Keratinocyte (primary cell): ENCODE data around the gene SMARCA2. TPM values are rescaled to one million over a fixed set of nuclear protein-coding genes. Genes with fewer than 3 reads are reported as not detected.

Experiments used
- DNase-seq: peaks from one replicate; pipeline ENCODE4 v3.0.0-alpha.2; 2011; ENCODE audit warnings: low read depth, missing footprints, low spot score
- FAIRE-seq: peaks from 2 replicates; lab custom pipeline; 2011; peaks lifted over from hg19 to GRCh38; lab: Jason Lieb, UNC
- H2AFZ ChIP-seq: 2 replicates; pipeline ENCODE4 v1.6.0; 2012; ENCODE audit warnings: low read length, control low read depth, inconsistent platforms; ENCODE audit not compliant: control insufficient read depth
- H3K27ac ChIP-seq: 2 replicates; pipeline ENCODE4 v1.5.1; 2011; ENCODE audit warnings: low read length; ENCODE audit not compliant: control insufficient read depth, insufficient read depth
- H3K27me3 ChIP-seq: 3 replicates; pipeline ENCODE4 v1.6.0; 2011; ENCODE audit warnings: low read length; ENCODE audit not compliant: control insufficient read depth, insufficient read depth; ENCODE audit errors: extremely low read depth
- H3K36me3 ChIP-seq, 2 experiments: 2 replicates in 1 of 2; 3 replicates in 1 of 2; pipeline ENCODE4 v1.5.1; 2011; ENCODE audit warnings: low read length in 2 of 2, mild to moderate bottlenecking in 1 of 2; ENCODE audit not compliant: control insufficient read depth in 2 of 2, insufficient read depth in 2 of 2; ENCODE audit errors: extremely low read depth in 1 of 2
- H3K4me1 ChIP-seq: 3 replicates; pipeline ENCODE4 v1.5.1; 2011; ENCODE audit warnings: low read length; ENCODE audit not compliant: control insufficient read depth, insufficient read depth; ENCODE audit errors: extremely low read depth
- H3K4me2 ChIP-seq: 3 replicates; pipeline ENCODE4 v1.6.0; 2011; ENCODE audit warnings: low read depth, low read length; ENCODE audit not compliant: control insufficient read depth, insufficient read depth; ENCODE audit errors: extremely low read depth
- H3K4me3 ChIP-seq, 3 experiments: fragments of 200-600 bp in 1 of 3; sonication (generic) in 1 of 3; 2 replicates in 2 of 3; 3 replicates in 1 of 3; pipeline ENCODE4 v1.5.1; 2011 to 2016; ENCODE audit warnings: low read length in 3 of 3, mild to moderate bottlenecking in 3 of 3, control low read depth in 2 of 3, inconsistent platforms in 1 of 3, low read depth in 1 of 3, mixed read lengths in 1 of 3, mixed run types in 1 of 3, moderate library complexity in 1 of 3; ENCODE audit not compliant: control insufficient read depth in 2 of 3, insufficient read depth in 2 of 3; ENCODE audit errors: extremely low read depth in 1 of 3
- H3K79me2 ChIP-seq: 2 replicates; pipeline ENCODE4 v1.6.0; 2012; ENCODE audit warnings: low read length; ENCODE audit not compliant: control insufficient read depth, insufficient read depth
- H3K9ac ChIP-seq: 3 replicates; pipeline ENCODE4 v1.6.0; 2011; ENCODE audit warnings: low read length; ENCODE audit not compliant: control insufficient read depth, insufficient read depth; ENCODE audit errors: extremely low read depth
- H3K9me1 ChIP-seq: 3 replicates; pipeline ENCODE4 v1.6.0; 2011; ENCODE audit warnings: low read length; ENCODE audit not compliant: control insufficient read depth, insufficient read depth; ENCODE audit errors: extremely low read depth
- H3K9me3 ChIP-seq: 2 replicates; pipeline ENCODE4 v1.5.1; 2012; ENCODE audit warnings: low read depth, low read length; ENCODE audit not compliant: control insufficient read depth
- H4K20me1 ChIP-seq: 3 replicates; pipeline ENCODE4 v1.6.0; 2011; ENCODE audit warnings: low read length; ENCODE audit not compliant: control insufficient read depth, insufficient read depth; ENCODE audit errors: extremely low read depth
- EZH2 ChIP-seq: IDR thresholded peaks from one replicate; pipeline ENCODE4 v1.6.1; 2012; ENCODE audit warnings: inconsistent platforms, mild to moderate bottlenecking, low read length, moderate library complexity
- dilution Hi-C: fragments of 300-500 bp; cut with MboI; formaldehyde crosslinking; loops from one replicate; pipeline ENCODE4 v1.7.0; 2020; ENCODE audit warnings: low sequenced_read_pairs; ENCODE audit not compliant: extremely low pct_ligation_motif_present
- polyA plus RNA-seq, 5 experiments: library from polyadenylated mRNA; depleted of rRNA in 3 of 5; stranded (reverse) in 3 of 5; stranded (forward) in 1 of 5; unstranded in 1 of 5; fragments of >200 nt; gene quantifications; 1 replicate in 1 of 5; 2 replicates in 3 of 5; 3 replicates in 1 of 5; pipeline versions ENCODE4 v1.2.1 to v1.2.3, GENCODE V29; 2011 to 2012; ENCODE audit warnings: missing spikeins in 2 of 5, low read depth in 1 of 5, low replicate concordance in 1 of 5
- TF ChIP-seq, protein P1 (sequence below), 3 experiments: IDR thresholded peaks in 1 of 3; conservative IDR thresholded peaks in 1 of 3; optimal IDR thresholded peaks in 1 of 3; 2 replicates in 2 of 3; 3 replicates in 1 of 3; pipeline versions ENCODE3 to v1.5.1; 2011; ENCODE audit warnings: low read length in 3 of 3, mild to moderate bottlenecking in 3 of 3, moderate library complexity in 2 of 3, control low read depth in 1 of 3, inconsistent platforms in 1 of 3; ENCODE audit not compliant: insufficient read depth in 2 of 3; ENCODE audit errors: extremely low read depth in 1 of 3

SMARCA2 gene
- polyA plus RNA-seq, 1 donor (not counting 4 experiments of a cell fraction or from before 2014, with no cell fraction given) = 39.0 TPM

DNA sequence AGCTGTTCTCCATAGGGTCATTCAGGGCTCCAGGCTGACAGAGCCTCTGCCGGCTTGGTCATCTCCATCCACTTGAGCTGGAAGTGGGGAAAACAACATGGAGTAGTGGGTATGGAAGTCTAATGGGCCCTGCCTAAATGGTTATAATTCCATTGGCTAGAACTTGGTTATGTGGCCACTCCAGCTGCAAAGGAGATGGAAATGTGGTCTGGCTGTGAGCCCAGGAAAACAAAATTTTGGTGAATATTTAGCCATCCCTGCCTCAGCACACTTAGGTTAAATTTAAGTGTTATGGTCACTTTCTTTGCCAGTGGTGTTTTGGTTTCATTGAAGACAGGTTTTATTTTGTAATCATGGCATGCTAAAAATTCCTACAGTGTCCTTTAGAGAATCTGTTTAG lies 112.3 kb downstream of the SMARCA2 start:
- no peaks in the 10 kb centered on the region for H3K9me3 ChIP-seq
- DNase-seq (no peak), FAIRE-seq (no peak)
- dilution Hi-C loops = no loop called here
- H3K4me1 ChIP-seq = peaks cover 3% of the 10 kb centered on the region
- peaks cover 0 to 4% of the 10 kb centered on the region in 2 experiments for H3K36me3 ChIP-seq
- H4K20me1 ChIP-seq = no peaks in the 10 kb centered on the region
- H3K4me3 ChIP-seq = no peak overlapping the region
- no peaks in the 10 kb centered on the region for H3K79me2 ChIP-seq
- H3K27ac ChIP-seq = no peak overlapping the region
- no peak overlapping the region for H3K9ac ChIP-seq
- no peak overlapping the region for H3K4me2 ChIP-seq
- H3K9me1 ChIP-seq = no peaks in the 10 kb centered on the region
- H2AFZ ChIP-seq = no peak overlapping the region
- TF ChIP-seq, protein P1, sequence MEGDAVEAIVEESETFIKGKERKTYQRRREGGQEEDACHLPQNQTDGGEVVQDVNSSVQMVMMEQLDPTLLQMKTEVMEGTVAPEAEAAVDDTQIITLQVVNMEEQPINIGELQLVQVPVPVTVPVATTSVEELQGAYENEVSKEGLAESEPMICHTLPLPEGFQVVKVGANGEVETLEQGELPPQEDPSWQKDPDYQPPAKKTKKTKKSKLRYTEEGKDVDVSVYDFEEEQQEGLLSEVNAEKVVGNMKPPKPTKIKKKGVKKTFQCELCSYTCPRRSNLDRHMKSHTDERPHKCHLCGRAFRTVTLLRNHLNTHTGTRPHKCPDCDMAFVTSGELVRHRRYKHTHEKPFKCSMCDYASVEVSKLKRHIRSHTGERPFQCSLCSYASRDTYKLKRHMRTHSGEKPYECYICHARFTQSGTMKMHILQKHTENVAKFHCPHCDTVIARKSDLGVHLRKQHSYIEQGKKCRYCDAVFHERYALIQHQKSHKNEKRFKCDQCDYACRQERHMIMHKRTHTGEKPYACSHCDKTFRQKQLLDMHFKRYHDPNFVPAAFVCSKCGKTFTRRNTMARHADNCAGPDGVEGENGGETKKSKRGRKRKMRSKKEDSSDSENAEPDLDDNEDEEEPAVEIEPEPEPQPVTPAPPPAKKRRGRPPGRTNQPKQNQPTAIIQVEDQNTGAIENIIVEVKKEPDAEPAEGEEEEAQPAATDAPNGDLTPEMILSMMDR (optimal IDR thresholded peaks at IDR 0.05 in 1 of 3, IDR thresholded peaks at IDR 0.05 in 1 of 3, conservative IDR thresholded peaks at IDR 0.05 in 1 of 3; ENCODE audit: extremely low read depth in 1 of 3, insufficient read depth in 2 of 3, low read length in 3 of 3) = no peak
- TF ChIP-seq EZH2 = no peak
- H3K27me3 ChIP-seq = no peaks in the 10 kb centered on the region

DNA sequence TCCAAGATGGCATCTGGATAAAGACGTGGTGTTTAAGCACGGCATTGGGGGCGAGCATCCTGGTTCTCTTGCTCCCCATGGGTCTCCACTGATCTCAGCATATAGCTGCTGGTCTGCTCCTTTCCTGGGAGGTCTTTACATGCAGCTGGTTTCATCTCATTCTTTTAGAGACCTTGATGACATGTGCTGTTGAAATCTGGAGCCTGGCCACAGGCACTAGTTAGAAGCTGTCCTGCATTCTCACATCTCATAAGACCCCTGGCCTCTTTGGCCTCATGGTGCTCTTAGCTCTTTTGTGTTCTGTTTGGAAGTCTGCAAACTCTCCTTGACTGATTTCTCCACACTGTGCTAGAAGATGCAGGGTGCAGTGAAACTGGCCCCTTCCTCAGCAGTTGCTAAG lies 113.0 kb downstream of the SMARCA2 start:
- Histone ChIP-seq H3K79me2 (no peaks in the 10 kb centered on the region), H3K27ac (no peak overlapping the region), H3K4me1 (peaks cover 3% of the 10 kb centered on the region), H3K27me3 (no peaks in the 10 kb centered on the region), H3K4me2 (no peak overlapping the region), H4K20me1 (no peaks in the 10 kb centered on the region), H3K9me1 (no peaks in the 10 kb centered on the region), H3K4me3 (no peak overlapping the region), H3K36me3 (peaks cover 0 to 4% of the 10 kb centered on the region in 2 experiments), H3K9me3 (no peaks in the 10 kb centered on the region), H3K9ac (no peak overlapping the region), H2AFZ (no peak overlapping the region)
- TF ChIP-seq EZH2 = no peak
- TF ChIP-seq, protein P1 (optimal IDR thresholded peaks at IDR 0.05 in 1 of 3, IDR thresholded peaks at IDR 0.05 in 1 of 3, conservative IDR thresholded peaks at IDR 0.05 in 1 of 3; ENCODE audit: extremely low read depth in 1 of 3, insufficient read depth in 2 of 3, low read length in 3 of 3) = no peak
- dilution Hi-C loops = no loop called here
- FAIRE-seq = no peak
- DNase-seq = no peak
